Smooth muscle cell (in vitro differentiated cells): ENCODE data around the gene CCL20. TPM values are rescaled to one million over a fixed set of nuclear protein-coding genes. Genes with fewer than 3 reads are reported as not detected.

Experiments
- DNase-seq: peaks from one replicate; lab custom pipeline; 2025; ENCODE audit not compliant: unreplicated experiment; lab: John Stamatoyannopoulos, UW
- H2AFZ ChIP-seq: fragments of 200-600 bp; sonication (generic); 2 replicates; pipeline ENCODE4 v1.6.0; 2016; ENCODE audit warnings: antibody characterized with exemption, low read depth, mild to moderate bottlenecking
- H3F3A ChIP-seq: fragments of 200-600 bp; sonication (generic); 2 replicates; pipeline ENCODE4 v1.6.0; 2017; ENCODE audit warnings: antibody characterized with exemption, low read depth
- H3K27ac ChIP-seq: fragments of 200-600 bp; sonication (generic); 2 replicates; pipeline ENCODE4 v1.5.1; 2016; ENCODE audit warnings: low read depth, mild to moderate bottlenecking
- H3K27me3 ChIP-seq: fragments of 200-600 bp; sonication (generic); 2 replicates; pipeline ENCODE4 v1.6.1; 2016; ENCODE audit warnings: low read depth, mild to moderate bottlenecking
- H3K36me3 ChIP-seq: fragments of 200-600 bp; sonication (generic); 2 replicates; pipeline ENCODE4 v1.5.1; 2016; ENCODE audit warnings: low read depth
- H3K4me1 ChIP-seq: fragments of 200-600 bp; sonication (generic); 2 replicates; pipeline ENCODE4 v1.5.1; 2016; ENCODE audit warnings: low read depth
- H3K4me2 ChIP-seq: fragments of 200-600 bp; sonication (generic); 2 replicates; pipeline ENCODE4 v1.6.0; 2016; ENCODE audit warnings: mild to moderate bottlenecking
- H3K4me3 ChIP-seq: fragments of 200-600 bp; sonication (generic); 2 replicates; pipeline ENCODE4 v1.5.1; 2016; ENCODE audit warnings: mild to moderate bottlenecking
- H3K79me2 ChIP-seq: fragments of 200-600 bp; sonication (generic); 2 replicates; pipeline ENCODE4 v1.6.0; 2016; ENCODE audit warnings: low read depth, mild to moderate bottlenecking
- H3K9ac ChIP-seq: fragments of 200-600 bp; sonication (generic); 2 replicates; pipeline ENCODE4 v1.6.0; 2016; ENCODE audit warnings: low read depth
- H3K9me3 ChIP-seq: fragments of 200-600 bp; sonication (generic); replicated peaks from 2 replicates; pipeline ENCODE4 v1.5.1; 2016; ENCODE audit warnings: low read depth
- H4K20me1 ChIP-seq: fragments of 200-600 bp; sonication (generic); 2 replicates; pipeline ENCODE4 v1.6.0; 2016; ENCODE audit warnings: low read depth
- CTCF ChIP-seq: fragments of 200-600 bp; sonication (generic); IDR thresholded peaks from 2 replicates; pipeline ENCODE4 v1.5.1; 2017; ENCODE audit warnings: borderline replicate concordance, mild to moderate bottlenecking, antibody characterized with exemption; ENCODE audit not compliant: insufficient read depth, poor library complexity, severe bottlenecking
- WGBS: methylation state at CpG from one replicate; pipeline ENCODE4 v1.1.7; 2016; ENCODE audit warnings: low lambda C conversion rate; 5-methylcytosine and 5-hydroxymethylcytosine counted together
- polyA plus RNA-seq: library from polyadenylated mRNA; unstranded; fragments of >200 nt; fragmentation: Nextera tagmentation; extraction: Ambion mirVana; gene quantifications from 2 replicates; pipeline ENCODE4 v1.2.1, GENCODE V29; 2016
- total RNA-seq: library from RNA; depleted of rRNA; stranded (reverse); fragments of >200 nt; gene quantifications from 2 replicates; pipeline ENCODE4 v1.2.3, GENCODE V29; 2014

The CCL20 gene
- total and polyA plus RNA-seq, 2 experiments from 2014 or later = 6.7 to 12.9 TPM

DNA sequence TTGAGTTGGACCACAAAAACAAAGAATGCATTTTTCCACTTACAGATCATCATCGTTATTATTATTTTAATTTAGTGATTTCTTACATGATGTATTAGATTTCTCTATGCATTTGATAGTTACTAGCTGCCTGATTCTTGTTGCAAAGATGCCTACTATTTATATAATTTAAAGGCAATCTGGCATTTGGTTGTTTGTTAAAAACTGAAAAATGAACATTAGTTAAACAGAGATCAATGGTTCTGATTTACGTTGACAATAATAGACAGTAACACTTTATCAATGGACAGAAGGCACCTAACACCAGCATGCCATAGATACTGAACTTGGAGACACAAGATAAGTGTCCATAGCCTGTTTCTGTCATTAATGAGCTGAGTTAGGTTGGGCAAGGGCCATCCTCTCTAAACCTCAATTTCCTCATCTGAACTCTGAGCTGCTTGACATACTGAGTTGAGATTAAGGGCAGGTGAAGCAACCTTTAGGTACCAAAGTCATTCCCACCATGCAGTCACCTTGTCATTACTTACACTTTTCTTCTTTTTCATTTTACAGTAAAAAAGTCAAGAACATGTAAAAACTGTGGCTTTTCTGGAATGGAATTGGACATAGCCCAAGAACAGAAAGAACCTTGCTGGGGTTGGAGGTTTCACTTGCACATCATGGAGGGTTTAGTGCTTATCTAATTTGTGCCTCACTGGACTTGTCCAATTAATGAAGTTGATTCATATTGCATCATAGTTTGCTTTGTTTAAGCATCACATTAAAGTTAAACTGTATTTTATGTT lies 3.1 kb downstream of the CCL20 start:
- TF ChIP-seq CTCF = no peak
- Histone ChIP-seq H2AFZ (no peak overlapping the region), H3K36me3 (no peaks in the 10 kb centered on the region), H3K4me1 (peaks cover 9% of the 10 kb centered on the region), H3K4me2 (peak overlapping the region; percentile 73), H4K20me1 (no peaks in the 10 kb centered on the region), H3K9me3 (no peaks in the 10 kb centered on the region), H3K27ac (peak overlapping the region; percentile 95), H3F3A (peaks cover 10% of the 10 kb centered on the region), H3K79me2 (no peaks in the 10 kb centered on the region), H3K27me3 (no peaks in the 10 kb centered on the region), H3K9ac (peak overlapping the region; percentile 63), H3K4me3 (peak overlapping the region; percentile 17)
- DNase-seq = no peak
- WGBS = 100% methylated on average over 2 of the region's 2 CpGs

- Histone ChIP-seq H3K27ac (peak overlapping the region; percentile 95), H2AFZ (no peak overlapping the region), H3F3A (peaks cover 10% of the 10 kb centered on the region), H3K9me3 (no peaks in the 10 kb centered on the region), H3K36me3 (no peaks in the 10 kb centered on the region), H3K9ac (peak overlapping the region; percentile 63), H3K4me3 (peak overlapping the region; percentile 17), H3K4me1 (peaks cover 9% of the 10 kb centered on the region), H4K20me1 (no peaks in the 10 kb centered on the region), H3K79me2 (no peaks in the 10 kb centered on the region), H3K27me3 (no peaks in the 10 kb centered on the region), H3K4me2 (peak overlapping the region; percentile 73)
- WGBS = 81% methylated on average over 1 of the region's 1 CpG
- no peak for DNase-seq
- TF ChIP-seq CTCF = no peak
Measured at GRCh38 chr2:227817336-227817735, 3.7 kb downstream of the CCL20 start.

DNA sequence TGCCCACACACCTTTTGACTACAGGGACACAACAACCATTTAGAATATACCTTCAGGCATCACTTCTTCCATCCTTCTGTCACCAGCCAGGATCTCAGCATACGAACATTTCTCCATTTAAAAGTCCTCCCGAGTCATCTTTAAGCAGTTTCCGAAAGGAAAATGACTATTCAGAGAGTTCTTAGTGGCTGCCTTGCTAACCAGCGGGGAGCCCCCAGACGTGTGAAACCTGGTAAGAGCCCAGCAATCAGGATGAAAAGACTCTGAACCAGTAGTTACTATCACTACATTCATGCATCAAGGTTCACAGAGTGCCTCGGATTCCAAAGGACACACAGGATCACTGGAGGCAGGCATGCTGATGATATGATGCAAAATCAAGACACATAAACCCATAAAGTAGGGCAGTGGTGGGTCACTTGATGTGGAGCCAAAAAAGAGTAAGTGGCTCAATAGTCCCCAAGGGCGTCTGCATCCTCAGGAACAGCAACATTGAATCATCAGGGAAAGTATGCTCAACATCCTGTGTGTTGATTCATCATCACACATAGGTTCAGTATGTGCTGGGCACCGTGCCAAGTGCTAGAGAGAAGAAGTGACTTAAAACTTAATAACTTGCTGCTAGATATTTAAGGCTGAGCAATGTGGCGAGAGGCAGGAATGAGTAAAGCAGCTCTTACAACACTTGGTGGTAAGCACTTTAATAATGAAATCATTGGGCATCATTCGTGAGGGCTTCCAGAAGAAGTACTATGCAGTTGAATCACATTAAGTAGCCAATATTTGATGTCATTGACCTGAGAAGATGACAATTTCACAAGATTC lies 4.4 kb downstream of the CCL20 start:
- Histone ChIP-seq H3K36me3 (no peaks in the 10 kb centered on the region), H3K9me3 (no peaks in the 10 kb centered on the region), H3K27ac (peak overlapping the region; percentile 95), H3K27me3 (no peaks in the 10 kb centered on the region), H2AFZ (no peak overlapping the region), H3K4me1 (peaks cover 9% of the 10 kb centered on the region), H3F3A (peaks cover 10% of the 10 kb centered on the region), H3K4me2 (peak overlapping the region; percentile 73), H3K9ac (peak overlapping the region; percentile 63), H3K79me2 (no peaks in the 10 kb centered on the region), H4K20me1 (no peaks in the 10 kb centered on the region), H3K4me3 (peak overlapping the region; percentile 17)
- whole genome bisulfite sequencing = 2% methylated on average over 10 of the region's 10 CpGs
- DNase-seq = peak; percentile 65
- TF ChIP-seq CTCF = no peak
